SHP77 treated with DMSO at 0.1 percent for 48 hours (cell line): ENCODE results near the gene FAM53B.

ENCODE experiments used
- DNase-seq: peaks from one replicate; lab custom pipeline; 2025; lab: John Stamatoyannopoulos, UW

Gene FAM53B

GRCh38 chr10:124708922-124709520 lies 35.2 kb downstream of the FAM53B start:
- no peak for DNase-seq

DNA sequence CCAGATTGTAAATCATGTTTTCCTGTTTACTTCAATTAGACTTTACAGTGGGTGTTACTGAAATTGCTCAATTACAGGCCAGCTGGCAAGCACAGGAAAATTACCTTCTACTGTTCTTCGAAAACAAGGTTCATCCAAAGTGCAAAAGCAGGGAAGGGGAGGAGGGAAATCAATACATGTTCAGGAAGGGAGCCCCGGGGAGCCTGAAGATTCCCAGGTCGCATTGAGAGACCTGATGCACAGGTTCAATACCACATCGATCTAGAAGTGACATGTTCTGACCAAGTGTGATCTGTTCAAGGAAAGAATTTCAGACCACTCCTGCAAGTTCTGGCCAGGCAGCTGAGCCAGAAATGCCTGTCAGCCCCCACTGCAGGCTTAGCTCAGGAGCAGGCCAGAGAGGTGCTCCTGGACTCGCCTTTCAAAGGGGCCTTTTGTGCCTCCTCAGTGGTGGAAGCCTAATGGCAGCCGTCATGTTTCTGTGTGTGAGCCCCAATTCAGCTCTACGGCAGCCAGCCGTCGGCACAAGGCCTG lies 35.9 kb downstream of the FAM53B start:
- DNase-seq = no peak

- DNase-seq = no peak
Measured at GRCh38 chr10:124707551-124707950, 36.6 kb downstream of the FAM53B start.

DNA sequence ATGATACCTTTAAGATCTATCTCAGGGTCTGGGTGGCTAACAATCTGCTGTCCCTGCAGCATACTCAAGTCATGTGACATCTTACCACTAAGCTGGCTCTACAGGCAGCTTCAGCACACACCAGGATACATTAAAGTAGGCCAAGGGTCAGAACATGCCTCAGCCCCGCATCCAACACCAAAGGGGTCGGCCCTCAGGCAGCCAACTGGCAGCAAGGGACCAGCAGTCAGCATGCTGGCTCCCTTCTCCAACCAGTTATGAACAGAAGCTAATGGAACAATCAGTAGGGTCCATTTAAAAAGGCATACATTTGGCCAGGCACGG lies 37.1 kb downstream of the FAM53B start:
- no peak for DNase-seq

GRCh38 chr10:124706462-124707143 lies 37.6 kb downstream of the FAM53B start:
- no peak for DNase-seq

GRCh38 chr10:124705817-124706461 lies 38.2 kb downstream of the FAM53B start:
- DNase-seq = no peak

DNA sequence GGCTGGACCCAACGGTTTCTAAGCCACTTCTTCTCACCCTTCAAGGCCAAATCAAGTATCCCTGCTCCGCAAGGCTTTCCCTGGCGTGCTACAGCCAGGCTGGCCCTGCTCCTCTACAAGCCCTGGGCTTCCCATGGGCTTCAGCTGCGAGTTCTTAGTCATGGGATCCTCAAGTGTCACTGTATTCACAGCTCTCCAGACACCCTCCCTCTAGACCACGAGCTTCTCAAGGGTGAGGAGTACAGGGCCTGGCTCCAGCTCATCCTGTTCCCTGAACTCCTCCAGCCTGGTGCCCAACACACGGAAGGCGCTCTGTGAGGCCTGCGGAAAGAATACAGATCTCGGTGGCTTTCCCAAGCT lies 38.8 kb downstream of the FAM53B start:
- no peak for DNase-seq

DNA sequence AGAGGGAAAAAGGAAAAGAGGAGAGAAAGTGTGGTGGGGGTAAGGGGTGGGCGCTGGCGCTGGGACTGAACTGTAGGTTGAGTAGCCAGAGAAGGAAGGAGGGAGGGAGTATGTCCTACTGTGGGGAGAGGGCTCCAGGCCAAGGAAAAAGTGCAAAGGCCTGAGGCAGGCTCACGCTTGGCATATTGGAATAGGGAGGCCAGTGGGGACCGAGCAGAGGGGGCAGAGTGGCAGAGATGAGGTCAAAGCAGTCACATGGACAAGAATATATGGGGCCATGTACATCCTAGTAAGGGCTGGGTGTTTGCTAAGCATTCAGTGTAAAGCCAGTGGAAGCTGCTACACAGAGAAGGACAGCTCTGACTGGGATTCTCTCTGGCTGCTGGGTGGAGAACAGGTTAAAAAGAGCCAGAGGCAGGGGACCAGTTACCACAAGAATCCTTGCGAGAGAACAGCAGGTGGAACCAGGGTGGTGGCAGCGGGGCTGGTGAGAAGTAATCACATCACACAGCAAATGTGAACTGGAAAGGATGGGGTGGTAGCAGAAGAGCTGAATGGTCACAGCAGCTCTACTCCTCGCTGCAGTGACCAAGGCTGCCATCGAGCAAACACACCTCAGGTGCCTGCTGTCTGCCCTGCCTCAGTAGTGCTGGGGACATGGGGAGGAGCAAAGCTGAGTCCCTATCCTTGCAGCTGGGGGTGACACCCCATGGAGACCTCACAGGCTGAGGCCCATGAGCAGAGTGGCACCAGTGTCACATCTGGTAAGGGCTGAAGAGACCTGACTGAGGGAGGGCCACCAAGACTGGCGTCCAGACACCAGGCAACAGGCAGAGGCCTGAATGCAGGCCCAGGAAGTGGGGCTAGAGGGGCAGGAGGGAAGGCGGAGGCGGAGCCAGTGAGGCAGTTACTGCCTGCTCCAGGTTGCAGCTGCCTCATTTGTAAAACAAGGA lies 39.5 kb downstream of the FAM53B start:
- DNase-seq = peak; percentile 36

DNA sequence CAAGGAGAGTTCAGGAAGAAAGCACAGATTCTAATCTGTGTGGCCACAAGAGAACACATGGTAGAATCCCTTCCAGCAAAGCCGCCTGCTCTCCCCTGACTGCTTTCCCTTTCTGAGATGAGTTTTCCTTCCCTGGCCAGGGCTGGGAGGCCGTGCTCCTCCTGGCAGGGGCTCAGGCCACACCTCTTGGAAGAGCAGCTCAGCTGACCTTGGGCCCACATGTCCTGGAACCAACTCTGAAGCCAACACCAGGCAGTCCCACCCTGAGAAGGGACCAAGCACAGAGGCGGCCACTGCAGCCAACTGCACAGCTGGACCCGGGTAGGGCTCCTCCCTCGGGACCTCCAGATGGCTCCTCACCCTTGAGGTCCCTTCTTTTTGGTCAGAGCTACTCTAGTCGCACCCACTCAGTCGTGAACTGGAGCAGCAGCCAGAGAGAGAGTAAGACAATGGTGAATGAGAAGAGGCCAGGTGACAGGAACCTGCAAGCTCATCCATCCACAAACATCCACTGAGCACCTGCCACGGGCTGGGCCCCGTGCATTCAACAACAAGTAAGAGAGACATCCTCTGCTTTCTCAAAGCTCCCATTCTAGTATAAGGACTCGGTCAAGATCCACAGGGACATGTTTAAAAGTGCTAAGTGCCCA lies 40.3 kb downstream of the FAM53B start:
- peak; percentile 52 for DNase-seq

- DNase-seq = no peak
Measured at GRCh38 chr10:124703372-124703771, 40.8 kb downstream of the FAM53B start.

DNA sequence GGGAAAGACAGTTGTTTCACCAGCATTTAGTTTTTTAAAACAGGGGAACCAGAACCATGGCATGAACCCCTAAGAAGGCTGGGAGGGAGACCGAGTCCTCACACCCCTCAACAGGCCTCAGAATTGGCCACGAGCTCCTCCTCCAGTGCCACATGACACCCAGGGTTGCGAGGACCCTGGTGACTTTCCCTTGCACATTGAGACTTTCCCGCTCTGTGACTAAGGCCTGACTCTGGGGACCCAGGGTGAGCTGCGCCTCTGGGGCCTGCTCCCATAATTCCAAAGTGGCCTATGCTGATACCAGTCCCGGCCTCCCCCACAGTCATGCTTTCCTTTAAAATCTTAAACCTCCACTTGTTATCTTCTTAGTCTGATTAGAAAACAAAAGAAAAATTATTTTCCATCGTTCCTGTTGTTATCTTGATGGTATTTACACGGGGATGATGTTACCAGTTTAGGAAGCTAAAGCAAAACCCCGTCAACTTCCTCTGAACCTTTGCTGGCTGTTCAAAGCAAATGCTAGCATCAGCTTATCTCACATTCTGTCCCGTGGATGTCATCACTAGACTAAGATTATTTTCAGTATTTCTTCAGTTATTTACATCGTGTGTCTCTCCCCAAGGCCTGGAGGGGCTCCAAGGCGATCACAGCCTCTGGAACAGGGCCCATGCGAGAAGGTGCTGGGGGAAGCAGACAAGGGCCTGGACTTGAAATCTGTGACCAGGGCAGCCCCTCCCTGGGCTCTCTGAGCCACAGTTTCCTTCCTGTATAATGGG lies 42.1 kb downstream of the FAM53B start:
- no peak for DNase-seq

DNA sequence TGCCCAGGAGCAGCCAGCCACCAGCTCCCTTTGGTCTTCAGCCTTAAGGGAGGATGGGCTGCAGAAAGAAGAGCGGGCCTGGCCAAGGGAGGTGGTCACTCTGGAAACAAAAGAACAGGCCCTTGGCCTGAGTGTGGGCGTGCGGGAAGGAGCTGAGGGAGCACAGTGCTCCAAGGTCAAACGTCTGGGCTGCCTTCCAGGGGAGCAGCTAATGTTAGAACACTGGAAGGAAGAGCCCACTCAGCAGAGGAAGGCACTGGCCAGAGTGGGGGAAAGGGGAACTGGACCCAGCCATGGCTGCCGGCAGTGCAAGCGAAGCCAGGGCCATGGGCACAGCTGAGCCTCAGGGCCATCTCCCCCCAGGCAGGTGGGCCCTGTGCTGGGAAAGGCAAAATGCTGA lies 42.7 kb downstream of the FAM53B start:
- DNase-seq = no peak

DNA sequence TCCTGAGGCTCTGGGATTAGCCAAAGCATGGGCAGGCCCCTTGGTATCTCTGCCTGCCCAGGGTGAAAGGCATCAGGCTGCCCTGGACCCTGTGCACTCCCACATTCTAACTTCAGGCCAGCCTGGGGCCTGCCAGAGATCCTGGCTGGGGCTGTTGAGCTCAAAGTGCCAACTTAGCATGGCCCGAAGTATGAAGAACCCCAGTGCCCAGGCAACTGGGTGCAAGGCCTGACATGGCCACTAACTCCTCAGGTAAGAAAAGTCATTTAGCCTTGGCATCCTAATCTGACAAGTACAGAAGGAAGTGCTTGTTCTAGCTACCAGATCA lies 43.2 kb downstream of the FAM53B start:
- no peak for DNase-seq

DNA sequence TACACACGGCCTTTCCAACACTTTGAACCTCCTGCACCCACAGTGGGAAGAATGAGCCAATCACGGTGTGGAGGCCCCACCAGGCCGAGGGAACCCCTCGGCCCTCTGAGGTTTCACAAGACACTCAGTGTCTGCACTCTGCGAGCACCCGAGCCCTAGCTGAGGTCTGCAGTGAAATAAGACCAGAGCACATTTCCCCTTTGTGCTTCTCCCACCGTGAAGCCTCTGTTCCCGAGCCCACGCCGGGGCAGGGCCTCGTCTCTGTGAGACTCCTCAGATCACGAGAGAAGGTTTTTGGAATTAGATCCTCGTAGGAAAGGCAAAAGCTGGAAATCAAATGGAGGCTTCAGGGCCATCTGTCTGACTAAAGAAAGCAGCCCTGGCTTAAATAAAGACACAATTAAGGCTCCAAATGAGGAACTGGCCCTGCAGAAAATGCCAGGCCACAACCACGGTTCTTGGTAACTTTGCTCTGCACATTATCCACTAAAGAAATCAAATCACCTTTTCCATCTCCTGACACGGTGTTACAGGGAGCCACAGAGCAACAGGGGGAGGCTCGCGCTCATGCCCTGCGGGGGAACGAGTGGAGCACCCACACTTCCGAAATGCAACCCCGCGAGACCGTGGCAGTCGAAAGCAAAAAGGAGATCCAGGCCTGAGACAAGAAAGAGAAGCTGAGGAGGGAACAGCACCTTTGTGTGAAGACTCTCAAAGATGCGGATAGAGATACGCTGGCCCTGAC lies 43.7 kb downstream of the FAM53B start:
- DNase-seq = no peak

DNA sequence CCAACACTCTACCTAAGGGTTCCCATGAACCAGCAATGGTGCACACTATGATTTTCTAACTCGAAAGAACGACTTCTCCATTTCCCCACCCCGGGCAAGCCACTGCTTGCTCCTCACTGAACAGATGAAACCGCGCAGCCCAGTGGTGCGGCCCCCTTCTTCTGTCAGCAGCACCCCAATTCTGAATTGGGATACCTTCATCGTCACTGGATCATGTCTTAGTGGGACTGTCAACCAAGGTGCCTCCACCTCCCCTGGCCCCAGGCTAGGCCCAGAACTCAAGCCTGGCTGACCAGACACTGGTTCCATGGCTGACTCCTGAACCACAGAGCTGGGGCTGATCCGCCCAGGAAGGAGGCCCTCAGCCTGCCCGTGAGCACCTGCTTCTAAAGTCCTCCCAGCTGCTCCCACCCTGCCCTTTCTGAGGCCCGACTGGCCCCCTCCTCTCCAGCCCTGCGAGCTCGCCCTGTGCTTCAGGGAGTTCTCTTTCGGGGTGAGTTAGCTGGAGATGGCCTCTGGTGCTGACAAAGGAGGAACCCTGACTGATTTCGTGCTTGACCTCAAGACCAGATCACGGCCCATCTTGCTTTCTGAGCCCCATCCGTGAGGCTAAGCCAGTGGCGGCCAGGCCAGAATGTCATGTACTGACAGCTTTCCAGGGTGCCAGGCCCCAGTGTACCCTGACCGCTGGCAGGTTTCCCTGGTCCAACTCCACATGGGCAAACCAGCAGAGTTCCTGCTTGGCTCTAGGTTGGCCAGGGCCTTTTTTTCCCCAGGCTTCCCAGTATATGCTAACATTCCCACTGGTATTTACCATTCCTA lies 44.5 kb downstream of the FAM53B start:
- DNase-seq = no peak

DNA sequence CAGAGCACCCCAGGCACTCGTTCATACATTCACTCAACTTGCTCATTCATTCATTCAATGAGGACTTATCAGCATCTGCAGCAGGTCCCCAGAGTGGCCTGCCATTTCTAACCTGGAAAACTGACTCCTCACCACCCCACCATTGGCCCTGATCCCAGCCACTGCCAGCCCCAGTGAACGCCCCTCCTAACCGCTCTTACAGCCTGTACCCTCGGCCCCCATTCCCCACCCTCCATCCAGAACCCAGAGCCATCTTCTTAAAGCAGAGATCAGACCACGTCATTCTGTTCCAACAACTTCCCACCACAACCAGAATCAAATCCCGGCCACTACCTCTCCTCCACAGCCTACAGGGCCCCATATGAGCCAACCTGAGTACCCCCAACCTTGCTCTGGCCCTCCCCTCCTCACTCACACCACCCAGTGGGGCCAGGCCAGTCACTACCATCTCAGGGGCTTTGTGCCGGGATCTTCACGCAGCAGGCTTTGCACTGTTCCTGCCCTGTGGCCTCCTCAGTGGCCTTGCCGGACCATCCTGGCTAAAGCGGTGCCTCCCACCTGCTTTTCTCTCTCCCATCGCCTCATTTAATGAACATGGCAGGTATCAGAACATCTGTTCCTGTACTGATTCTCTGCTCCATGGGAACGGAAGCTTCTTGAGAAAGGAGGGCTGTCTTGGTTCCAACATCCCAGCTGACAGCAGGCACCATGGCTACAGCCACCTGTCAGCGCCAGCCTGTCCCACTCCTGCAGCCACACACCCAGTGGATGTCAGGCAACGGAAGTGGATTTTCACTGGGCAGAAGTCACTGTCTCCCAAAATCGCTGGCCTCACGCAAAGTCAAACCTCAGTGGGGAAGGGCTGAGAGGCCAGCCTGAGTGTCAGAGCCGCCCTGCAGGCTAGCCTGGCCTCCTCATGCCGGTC lies 45.4 kb downstream of the FAM53B start:
- no peak for DNase-seq

DNA sequence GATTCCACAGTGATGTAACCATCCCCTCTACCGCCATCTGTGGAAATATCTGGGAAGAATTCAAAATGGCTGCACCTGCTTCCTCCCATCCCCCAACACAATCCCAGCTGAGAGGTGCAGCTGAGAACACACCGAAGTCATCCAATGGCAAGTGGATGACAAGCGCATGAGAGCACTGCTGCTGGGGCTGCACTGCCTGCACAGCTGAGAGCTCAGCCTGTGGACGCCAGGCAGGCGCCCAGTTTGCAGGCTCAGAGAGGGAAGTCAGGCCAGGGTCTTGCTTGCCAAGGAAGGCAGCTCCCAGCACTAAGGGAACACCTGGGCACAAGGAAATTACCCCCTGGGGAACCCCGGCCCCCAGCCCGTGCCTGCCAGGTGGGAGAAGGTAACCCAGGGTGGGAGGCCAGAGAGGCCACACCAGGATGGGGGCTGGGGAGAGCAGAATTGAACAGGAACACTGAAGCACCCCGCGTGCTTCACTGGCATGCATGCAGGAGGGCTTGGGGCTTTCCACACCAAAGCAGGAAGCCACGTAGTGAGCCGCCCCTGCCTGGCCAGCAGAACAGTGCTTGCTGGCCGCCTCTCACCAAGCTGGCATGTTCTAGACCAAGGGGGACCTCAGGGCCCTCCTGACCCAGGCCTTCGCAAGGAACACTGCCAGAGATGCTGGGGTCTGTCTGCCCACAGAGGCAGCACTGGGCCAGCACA lies 46.2 kb downstream of the FAM53B start:
- peak; percentile 83 for DNase-seq

DNA sequence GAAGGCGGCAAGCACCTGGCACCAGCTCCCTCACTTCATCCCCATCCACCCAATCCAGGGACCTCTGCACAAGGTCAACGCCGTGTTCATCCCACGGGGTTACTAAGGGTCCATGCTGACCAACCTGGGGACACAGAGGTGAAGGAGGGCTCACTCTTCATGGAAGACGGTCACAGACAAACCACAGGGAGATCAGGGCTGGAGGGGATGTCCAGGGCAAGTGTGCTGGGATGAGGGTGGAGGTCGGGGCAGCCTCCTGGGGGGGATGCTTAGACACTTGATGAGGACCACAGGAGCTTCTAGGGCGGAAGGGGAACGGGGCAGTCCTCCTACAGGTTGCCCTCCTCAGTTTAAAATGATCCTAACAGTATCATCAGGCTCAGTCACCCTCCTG lies 46.7 kb downstream of the FAM53B start:
- DNase-seq = no peak
